ENCODE measurements around the gene LBX1. TPM values are rescaled to one million over a fixed set of nuclear protein-coding genes. Genes with fewer than 3 reads are reported as not detected.

Gene LBX1
- polyA plus RNA-seq, 4 donors: 0.04 TPM; not detected in 3

GRCh38 chr10:101218351-101219138 is 10.7 kb downstream of the LBX1 start:
- WGBS, 3 donors: 6 to 10% (median 6%) methylated on average over 27 of the region's 27 CpGs
- Histone ChIP-seq H3K27me3 (ENCODE audit: control insufficient read depth in 3 of 3, insufficient read depth in 3 of 3, low read length in 3 of 3) (peaks cover 7 to 100% (median 82%) of the 10 kb centered on the region in 3 donors), H3K27ac (ENCODE audit: low read depth in 1 of 3, low read length in 2 of 3) (no peak overlapping the region), H3K4me1 (ENCODE audit: control insufficient read depth in 3 of 3, insufficient read depth in 2 of 3, low read depth in 1 of 3, low read length in 2 of 3) (peaks cover 0 to 16% (median 0%) of the 10 kb centered on the region in 3 donors), H3K4me3 (ENCODE audit: low read depth in 1 of 3, low read length in 3 of 3) (no peak overlapping the region), H3K9me3 (ENCODE audit: control insufficient read depth in 2 of 2, insufficient read depth in 1 of 2, low read depth in 1 of 2, low read length in 1 of 2) (no peaks in the 10 kb centered on the region), H3K36me3 (ENCODE audit: control insufficient read depth in 3 of 3, insufficient read depth in 2 of 3, low read depth in 1 of 3, low read length in 3 of 3) (no peaks in the 10 kb centered on the region)
- FAIRE-seq (no peak), DNase-seq (no peak)

GRCh38 chr10:101217450-101218281 is 11.6 kb downstream of the LBX1 start:
- Histone ChIP-seq H3K9me3 (ENCODE audit: control insufficient read depth in 2 of 2, insufficient read depth in 1 of 2, low read depth in 1 of 2, low read length in 1 of 2) (no peaks in the 10 kb centered on the region), H3K27ac (ENCODE audit: low read depth in 1 of 3, low read length in 2 of 3) (no peak overlapping the region), H3K4me1 (ENCODE audit: control insufficient read depth in 3 of 3, insufficient read depth in 2 of 3, low read depth in 1 of 3, low read length in 2 of 3) (peaks cover 0 to 16% (median 0%) of the 10 kb centered on the region in 3 donors), H3K4me3 (ENCODE audit: low read depth in 1 of 3, low read length in 3 of 3) (no peak overlapping the region), H3K36me3 (ENCODE audit: control insufficient read depth in 3 of 3, insufficient read depth in 2 of 3, low read depth in 1 of 3, low read length in 3 of 3) (no peaks in the 10 kb centered on the region), H3K27me3 (ENCODE audit: control insufficient read depth in 3 of 3, insufficient read depth in 3 of 3, low read length in 3 of 3) (peaks cover 5 to 98% (median 74%) of the 10 kb centered on the region in 3 donors)
- DNase-seq (peak; percentile 26 to 69), FAIRE-seq (no peak)
- WGBS, 3 donors: 3 to 5% (median 5%) methylated on average over 62 to 68 of the region's 68 CpGs

GRCh38 chr10:101217044-101217425 is 12.2 kb downstream of the LBX1 start:
- Histone ChIP-seq H3K36me3 (ENCODE audit: control insufficient read depth in 3 of 3, insufficient read depth in 2 of 3, low read depth in 1 of 3, low read length in 3 of 3) (no peaks in the 10 kb centered on the region), H3K9me3 (ENCODE audit: control insufficient read depth in 2 of 2, insufficient read depth in 1 of 2, low read depth in 1 of 2, low read length in 1 of 2) (no peaks in the 10 kb centered on the region), H3K4me1 (ENCODE audit: control insufficient read depth in 3 of 3, insufficient read depth in 2 of 3, low read depth in 1 of 3, low read length in 2 of 3) (peaks cover 0 to 16% (median 0%) of the 10 kb centered on the region in 3 donors), H3K27ac (ENCODE audit: low read depth in 1 of 3, low read length in 2 of 3) (no peak overlapping the region), H3K27me3 (ENCODE audit: control insufficient read depth in 3 of 3, insufficient read depth in 3 of 3, low read length in 3 of 3) (peaks cover 3 to 98% (median 76%) of the 10 kb centered on the region in 3 donors), H3K4me3 (ENCODE audit: low read depth in 1 of 3, low read length in 3 of 3) (no peak overlapping the region)
- FAIRE-seq: no peak
- 4 to 5% (median 4%) methylated on average over 21 of the region's 21 CpGs for WGBS, 3 donors
- no peak for DNase-seq

- no peak overlapping the region for H3K4me3 ChIP-seq (ENCODE audit: low read depth in 1 of 3, low read length in 3 of 3)
- FAIRE-seq: no peak
- no peaks in the 10 kb centered on the region for H3K9me3 ChIP-seq (ENCODE audit: control insufficient read depth in 2 of 2, insufficient read depth in 1 of 2, low read depth in 1 of 2, low read length in 1 of 2)
- H3K36me3 ChIP-seq (ENCODE audit: control insufficient read depth in 3 of 3, insufficient read depth in 2 of 3, low read depth in 1 of 3, low read length in 3 of 3): no peaks in the 10 kb centered on the region
- WGBS, 3 donors: 4 to 7% (median 6%) methylated on average over 52 of the region's 52 CpGs
- H3K27ac ChIP-seq (ENCODE audit: low read depth in 1 of 3, low read length in 2 of 3): no peak overlapping the region
- DNase-seq: no peak
- H3K27me3 ChIP-seq (ENCODE audit: control insufficient read depth in 3 of 3, insufficient read depth in 3 of 3, low read length in 3 of 3): peaks cover 3 to 98% (median 70%) of the 10 kb centered on the region in 3 donors
- H3K4me1 ChIP-seq (ENCODE audit: control insufficient read depth in 3 of 3, insufficient read depth in 2 of 3, low read depth in 1 of 3, low read length in 2 of 3): peaks cover 0 to 16% (median 0%) of the 10 kb centered on the region in 3 donors
These were observed 12.8 kb downstream of the LBX1 start for GRCh38 chr10:101216207-101217043.

GRCh38 chr10:101215397-101216206 is 13.7 kb downstream of the LBX1 start:
- DNase-seq: no peak
- Histone ChIP-seq H3K36me3 (ENCODE audit: control insufficient read depth in 3 of 3, insufficient read depth in 2 of 3, low read depth in 1 of 3, low read length in 3 of 3) (no peaks in the 10 kb centered on the region), H3K9me3 (ENCODE audit: control insufficient read depth in 2 of 2, insufficient read depth in 1 of 2, low read depth in 1 of 2, low read length in 1 of 2) (no peaks in the 10 kb centered on the region), H3K27ac (ENCODE audit: low read depth in 1 of 3, low read length in 2 of 3) (no peak overlapping the region), H3K4me3 (ENCODE audit: low read depth in 1 of 3, low read length in 3 of 3) (no peak overlapping the region), H3K4me1 (ENCODE audit: control insufficient read depth in 3 of 3, insufficient read depth in 2 of 3, low read depth in 1 of 3, low read length in 2 of 3) (peaks cover 0 to 16% (median 0%) of the 10 kb centered on the region in 3 donors), H3K27me3 (ENCODE audit: control insufficient read depth in 3 of 3, insufficient read depth in 3 of 3, low read length in 3 of 3) (peaks cover 3 to 97% (median 63%) of the 10 kb centered on the region in 3 donors)
- WGBS, 3 donors: 8 to 12% (median 9%) methylated on average over 39 to 40 of the region's 40 CpGs
- FAIRE-seq: no peak

- peak; percentile 31 to 74 for DNase-seq
- Histone ChIP-seq H3K4me3 (ENCODE audit: low read depth in 1 of 3, low read length in 3 of 3) (no peak overlapping the region), H3K4me1 (ENCODE audit: control insufficient read depth in 3 of 3, insufficient read depth in 2 of 3, low read depth in 1 of 3, low read length in 2 of 3) (peaks cover 0 to 16% (median 0%) of the 10 kb centered on the region in 3 donors), H3K27ac (ENCODE audit: low read depth in 1 of 3, low read length in 2 of 3) (no peak overlapping the region), H3K27me3 (ENCODE audit: control insufficient read depth in 3 of 3, insufficient read depth in 3 of 3, low read length in 3 of 3) (peaks cover 3 to 96% (median 57%) of the 10 kb centered on the region in 3 donors), H3K9me3 (ENCODE audit: control insufficient read depth in 2 of 2, insufficient read depth in 1 of 2, low read depth in 1 of 2, low read length in 1 of 2) (no peaks in the 10 kb centered on the region), H3K36me3 (ENCODE audit: control insufficient read depth in 3 of 3, insufficient read depth in 2 of 3, low read depth in 1 of 3, low read length in 3 of 3) (no peaks in the 10 kb centered on the region)
- WGBS, 3 donors: 10 to 13% (median 12%) methylated on average over 48 to 49 of the region's 49 CpGs
- FAIRE-seq: no peak
These were observed 14.5 kb downstream of the LBX1 start for GRCh38 chr10:101214446-101215396.

- Histone ChIP-seq H3K27me3 (ENCODE audit: control insufficient read depth in 3 of 3, insufficient read depth in 3 of 3, low read length in 3 of 3) (peaks cover 0 to 45% (median 17%) of the 10 kb centered on the region in 3 donors), H3K4me1 (ENCODE audit: control insufficient read depth in 3 of 3, insufficient read depth in 2 of 3, low read depth in 1 of 3, low read length in 2 of 3) (no peaks in the 10 kb centered on the region), H3K36me3 (ENCODE audit: control insufficient read depth in 3 of 3, insufficient read depth in 2 of 3, low read depth in 1 of 3, low read length in 3 of 3) (no peaks in the 10 kb centered on the region), H3K9me3 (ENCODE audit: control insufficient read depth in 2 of 2, insufficient read depth in 1 of 2, low read depth in 1 of 2, low read length in 1 of 2) (no peaks in the 10 kb centered on the region), H3K27ac (ENCODE audit: low read depth in 1 of 3, low read length in 2 of 3) (no peak overlapping the region), H3K4me3 (ENCODE audit: low read depth in 1 of 3, low read length in 3 of 3) (no peak overlapping the region)
- DNase-seq (no peak), FAIRE-seq (no peak)
- 70 to 72% (median 71%) methylated on average over 5 of the region's 5 CpGs for WGBS, 3 donors
These were observed 20.7 kb downstream of the LBX1 start for GRCh38 chr10:101208543-101208942.

Data from small intestine (tissue), 7 donors.